Lower lobe of right lung (tissue), 2 donors: ENCODE results near the gene MACROD2. TPM values are rescaled to one million over a fixed set of nuclear protein-coding genes. Genes with fewer than 3 reads are reported as not detected.
"Not testable (repeated sequence)": the region's sequence is repeated elsewhere in the genome, so short reads cannot be mapped to it uniquely, and the experiment has no call there.

ENCODE experiments used
- ATAC-seq, 2 donors: fragments of 200-7000 bp; cut with Tn5 transposase; one replicate each; pipeline ENCODE4 v1.9.1; 2020 to 2022; ENCODE audit warnings: mild to moderate bottlenecking in 2 of 2, moderate library complexity in 2 of 2
- DNase-seq: peaks from one replicate; pipeline ENCODE4 v3.0.0-alpha.2; 2020
- H3K27ac ChIP-seq: fragments of 200-600 bp; one replicate; pipeline ENCODE4 v1.8.0; 2022
- H3K27me3 ChIP-seq: fragments of 200-600 bp; one replicate; pipeline ENCODE4 v1.8.0; 2022; ENCODE audit warnings: low read depth
- H3K36me3 ChIP-seq: fragments of 200-600 bp; one replicate; pipeline ENCODE4 v1.8.0; 2022; ENCODE audit warnings: mild to moderate bottlenecking
- H3K4me1 ChIP-seq: fragments of 200-600 bp; one replicate; pipeline ENCODE4 v1.8.0; 2022
- H3K4me3 ChIP-seq: fragments of 200-600 bp; one replicate; pipeline ENCODE4 v1.8.0; 2022; ENCODE audit warnings: mild to moderate bottlenecking
- H3K9me3 ChIP-seq: fragments of 200-600 bp; one replicate; pipeline ENCODE4 v1.8.0; 2022
- intact Hi-C: fragments of 100-400 bp; cut with DNase I; formaldehyde crosslinking; loops from one replicate; pipeline ENCODE4 v1.11.0; 2022
- total RNA-seq: library from RNA; stranded (reverse); fragmentation: NEBNext Ultra II Directional; extraction: Animal tissue kit (Norgen Biotek cat#: 25700); gene quantifications from one replicate; pipeline ENCODE4 v1.2.1, GENCODE V29; 2021
- TF ChIP-seq, protein P1 (sequence below): fragments of 200-600 bp; IDR thresholded peaks from one replicate; pipeline ENCODE4 v1.8.0; 2022; ENCODE audit warnings: antibody characterized with exemption, mild to moderate bottlenecking
- donor health status: DM: no; HTN: yes; CAD: no; lungs with severe emphysema.

The MACROD2 gene
- total RNA-seq, 1 donor from 2014 or later = 73.0 TPM

DNA sequence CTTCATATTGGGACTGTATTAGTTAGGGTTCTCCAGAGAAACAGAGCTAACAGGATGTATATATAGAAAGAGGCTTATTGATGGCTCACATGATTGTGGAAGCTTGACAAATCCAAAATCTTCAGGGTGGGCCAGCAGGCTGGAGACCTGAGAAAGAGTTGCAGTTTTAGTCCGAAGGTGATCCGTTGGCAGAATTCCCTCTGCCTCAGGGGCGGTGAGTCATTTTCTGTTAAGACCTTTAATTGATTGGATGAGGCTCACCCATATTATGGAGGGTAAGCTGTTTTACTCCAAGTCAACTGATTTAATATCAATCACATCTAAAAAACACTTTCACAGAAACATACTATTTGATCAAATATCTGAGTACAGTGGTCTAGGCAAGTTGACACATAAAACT, 228.5 kb downstream of the MACROD2 start:
- Histone ChIP-seq H3K9me3 (no peaks in the 10 kb centered on the region), H3K36me3 (no peaks in the 10 kb centered on the region), H3K4me1 (no peaks in the 10 kb centered on the region), H3K27ac (no peak overlapping the region), H3K4me3 (no peak overlapping the region), H3K27me3 (no peaks in the 10 kb centered on the region)
- DNase-seq = no peak
- TF ChIP-seq, protein P1, sequence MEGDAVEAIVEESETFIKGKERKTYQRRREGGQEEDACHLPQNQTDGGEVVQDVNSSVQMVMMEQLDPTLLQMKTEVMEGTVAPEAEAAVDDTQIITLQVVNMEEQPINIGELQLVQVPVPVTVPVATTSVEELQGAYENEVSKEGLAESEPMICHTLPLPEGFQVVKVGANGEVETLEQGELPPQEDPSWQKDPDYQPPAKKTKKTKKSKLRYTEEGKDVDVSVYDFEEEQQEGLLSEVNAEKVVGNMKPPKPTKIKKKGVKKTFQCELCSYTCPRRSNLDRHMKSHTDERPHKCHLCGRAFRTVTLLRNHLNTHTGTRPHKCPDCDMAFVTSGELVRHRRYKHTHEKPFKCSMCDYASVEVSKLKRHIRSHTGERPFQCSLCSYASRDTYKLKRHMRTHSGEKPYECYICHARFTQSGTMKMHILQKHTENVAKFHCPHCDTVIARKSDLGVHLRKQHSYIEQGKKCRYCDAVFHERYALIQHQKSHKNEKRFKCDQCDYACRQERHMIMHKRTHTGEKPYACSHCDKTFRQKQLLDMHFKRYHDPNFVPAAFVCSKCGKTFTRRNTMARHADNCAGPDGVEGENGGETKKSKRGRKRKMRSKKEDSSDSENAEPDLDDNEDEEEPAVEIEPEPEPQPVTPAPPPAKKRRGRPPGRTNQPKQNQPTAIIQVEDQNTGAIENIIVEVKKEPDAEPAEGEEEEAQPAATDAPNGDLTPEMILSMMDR = no peak
- intact Hi-C loops = no loop called here
- ATAC-seq = no peak

- peak in 1 of 2 donors; percentile 21 for ATAC-seq
- H3K36me3 ChIP-seq, H3K9me3 ChIP-seq, DNase-seq, H3K27me3 ChIP-seq, H3K4me1 ChIP-seq, H3K27ac ChIP-seq, intact Hi-C loops: not testable (repeated sequence)
- H3K4me3 ChIP-seq = peak overlapping the region; percentile 40
Observed at GRCh38 chr20:14226051-14227049, 231.0 kb downstream of the MACROD2 start.

GRCh38 chr20:14232650-14233049, 237.3 kb downstream of the MACROD2 start:
- H3K27ac ChIP-seq = no peak overlapping the region

DNA sequence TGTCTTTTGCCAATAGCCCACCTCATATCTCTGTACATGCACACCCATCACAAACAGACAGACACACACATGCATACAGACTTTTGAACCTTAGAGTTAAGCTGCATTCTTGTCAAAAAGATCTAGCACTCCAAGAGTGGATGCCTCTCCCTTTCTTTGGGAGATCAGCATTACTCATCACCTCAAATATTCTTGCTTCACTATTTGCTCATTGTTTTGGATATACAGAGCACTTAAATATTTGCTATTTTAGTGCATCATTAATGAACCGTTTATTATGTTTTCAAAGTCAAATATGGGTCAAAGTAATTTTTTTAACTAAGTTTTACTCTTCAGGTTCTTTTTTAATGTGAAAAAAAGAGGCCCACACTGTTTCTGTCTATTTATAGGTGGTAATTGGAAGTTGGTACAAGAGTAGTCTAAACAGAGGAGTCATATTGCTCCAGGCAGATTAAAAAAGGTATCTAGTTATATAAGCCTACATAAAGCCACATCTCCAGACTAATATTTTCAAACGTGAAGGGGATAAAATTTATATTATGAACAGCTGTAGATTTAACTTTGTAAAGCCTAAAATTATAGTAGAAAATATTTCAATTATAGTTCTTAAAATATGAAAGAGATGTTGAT, 239.5 kb downstream of the MACROD2 start:
- TF ChIP-seq, protein P1 = no peak
- DNase-seq (no peak), ATAC-seq (no peak)
- no peak overlapping the region for H3K4me3 ChIP-seq
- no peaks in the 10 kb centered on the region for H3K27me3 ChIP-seq
- no peak overlapping the region for H3K27ac ChIP-seq
- H3K36me3 ChIP-seq = no peaks in the 10 kb centered on the region
- no peaks in the 10 kb centered on the region for H3K9me3 ChIP-seq
- H3K4me1 ChIP-seq = no peaks in the 10 kb centered on the region
- intact Hi-C loops = no loop called here

More at GRCh38 chr20:14232650-14233049, 237.3 kb downstream of the MACROD2 start:
- H3K4me3 ChIP-seq = no peak overlapping the region
- H3K4me1 ChIP-seq = no peaks in the 10 kb centered on the region
- intact Hi-C loops = no loop called here
- H3K36me3 ChIP-seq = no peaks in the 10 kb centered on the region
- no peaks in the 10 kb centered on the region for H3K9me3 ChIP-seq
- H3K27me3 ChIP-seq = no peaks in the 10 kb centered on the region
- TF ChIP-seq, protein P1 = no peak
- DNase-seq = no peak
- peak in 1 of 2 donors; percentile 43 for ATAC-seq

GRCh38 chr20:14235355-14235754, 240.0 kb downstream of the MACROD2 start:
- intact Hi-C loops = no loop called here
- peak; percentile 62 to 87 for ATAC-seq
- Histone ChIP-seq H3K9me3 (no peaks in the 10 kb centered on the region), H3K36me3 (no peaks in the 10 kb centered on the region), H3K27me3 (no peaks in the 10 kb centered on the region), H3K4me3 (no peak overlapping the region), H3K27ac (no peak overlapping the region), H3K4me1 (no peaks in the 10 kb centered on the region)
- TF ChIP-seq, protein P1 = no peak
- DNase-seq = no peak
